GM19395 (cell line): Measurements from ENCODE around the gene DUSP28.
A peak's percentile ranks its signal among the peaks of the same experiment; 100 is the strongest.

Experiments
- ATAC-seq: cut with Tn5 transposase; IDR thresholded peaks from one replicate; pipeline ENCODE4 v1.9.1; 2021; ENCODE audit warnings: mild to moderate bottlenecking, moderate library complexity; ENCODE audit not compliant: unreplicated experiment

DUSP28 gene

DNA sequence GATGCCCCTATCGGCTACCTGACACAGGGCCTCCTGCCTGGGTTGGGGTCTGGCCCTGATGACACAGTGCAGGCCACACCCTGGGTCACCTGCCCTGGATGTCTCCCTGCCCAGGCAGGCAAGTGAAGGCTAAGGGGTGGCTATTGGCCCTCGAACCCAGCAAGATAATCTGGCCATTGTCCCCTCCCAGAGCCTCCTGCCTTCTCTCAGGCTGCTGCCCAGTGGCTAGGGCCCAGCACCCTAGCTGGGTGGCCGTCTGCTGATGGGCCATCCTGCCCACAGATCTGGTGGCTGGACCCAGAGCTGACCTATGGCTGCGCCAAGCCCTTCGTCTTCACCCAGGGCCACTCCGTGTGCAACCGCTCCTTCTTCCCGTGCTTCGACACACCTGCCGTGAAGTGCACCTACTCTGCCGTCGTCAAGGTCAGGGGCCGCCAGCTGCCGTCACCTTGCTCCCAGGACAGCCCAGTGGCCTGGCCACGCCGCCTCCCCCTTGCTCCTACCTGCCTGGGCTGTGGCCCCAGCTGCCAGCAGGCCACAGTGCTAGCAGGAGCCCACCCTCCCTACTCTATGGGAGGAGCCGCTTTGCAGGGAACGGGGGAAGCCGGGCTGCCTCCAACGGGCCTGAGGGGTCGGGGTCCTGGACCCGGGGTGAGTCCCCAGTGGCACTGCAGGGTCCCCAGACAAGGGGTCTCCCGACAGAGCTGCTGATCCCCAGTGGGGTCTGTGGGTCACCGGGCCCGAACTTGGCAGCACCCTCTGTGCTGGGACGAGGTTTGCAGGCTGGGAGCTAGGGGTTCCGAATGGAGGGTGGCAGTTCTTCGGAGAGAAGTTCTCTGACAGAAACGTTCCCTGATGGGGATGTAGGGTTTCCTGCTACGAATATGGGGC, 12.2 kb downstream of the DUSP28 start:
- ATAC-seq: no peak

DNA sequence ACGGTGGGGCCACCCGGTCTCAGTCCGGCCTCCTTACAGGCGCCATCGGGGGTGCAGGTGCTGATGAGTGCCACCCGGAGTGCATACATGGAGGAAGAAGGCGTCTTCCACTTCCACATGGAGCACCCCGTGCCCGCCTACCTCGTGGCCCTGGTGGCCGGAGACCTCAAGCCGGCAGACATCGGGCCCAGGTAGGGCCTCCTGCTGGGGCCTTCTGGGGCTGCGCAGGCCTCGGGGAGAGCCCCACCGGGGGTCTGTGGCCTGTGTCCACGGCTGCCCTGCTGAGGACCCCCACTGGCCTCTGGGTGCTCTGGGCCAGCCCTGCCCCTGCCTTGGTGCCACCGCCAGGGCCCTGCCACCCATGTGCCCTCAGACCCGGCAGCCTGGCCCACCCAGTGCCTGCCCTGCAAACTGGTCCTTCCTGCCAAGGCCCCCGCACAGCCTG, 12.9 kb downstream of the DUSP28 start:
- ATAC-seq: no peak

DNA sequence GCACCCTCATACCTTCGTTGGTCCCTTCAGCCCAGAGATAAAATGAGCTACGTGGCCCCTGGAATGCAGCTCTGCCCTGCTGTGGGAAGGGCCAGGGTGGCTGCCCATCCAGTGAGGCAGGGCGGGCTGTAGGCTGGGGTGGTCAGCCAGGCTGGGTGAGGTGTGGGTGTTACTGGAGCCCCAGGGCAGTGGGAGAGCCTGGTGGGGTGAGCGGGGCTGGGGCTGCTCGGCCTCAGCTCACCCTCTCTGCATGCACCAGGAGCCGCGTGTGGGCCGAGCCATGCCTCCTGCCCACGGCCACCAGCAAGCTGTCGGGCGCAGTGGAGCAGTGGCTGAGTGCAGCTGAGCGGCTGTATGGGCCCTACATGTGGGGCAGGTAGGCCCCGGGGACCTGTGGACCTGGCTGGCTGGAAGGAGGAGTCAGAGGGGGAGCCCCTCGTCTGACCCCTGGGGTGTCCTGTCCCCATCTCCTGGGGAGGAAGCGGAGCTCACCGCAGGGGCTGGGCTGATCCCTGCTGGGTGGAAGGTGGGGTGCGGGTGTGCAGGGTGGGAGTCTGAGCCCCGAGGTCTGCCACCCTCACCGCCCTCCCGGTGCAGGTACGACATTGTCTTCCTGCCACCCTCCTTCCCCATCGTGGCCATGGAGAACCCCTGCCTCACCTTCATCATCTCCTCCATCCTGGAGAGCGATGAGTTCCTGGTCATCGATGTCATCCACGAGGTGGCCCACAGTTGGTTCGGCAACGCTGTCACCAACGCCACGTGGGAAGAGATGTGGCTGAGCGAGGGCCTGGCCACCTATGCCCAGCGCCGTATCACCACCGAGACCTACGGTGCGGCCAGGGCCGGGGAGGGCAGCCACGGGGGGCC, 13.6 kb downstream of the DUSP28 start:
- ATAC-seq: no peak

DNA sequence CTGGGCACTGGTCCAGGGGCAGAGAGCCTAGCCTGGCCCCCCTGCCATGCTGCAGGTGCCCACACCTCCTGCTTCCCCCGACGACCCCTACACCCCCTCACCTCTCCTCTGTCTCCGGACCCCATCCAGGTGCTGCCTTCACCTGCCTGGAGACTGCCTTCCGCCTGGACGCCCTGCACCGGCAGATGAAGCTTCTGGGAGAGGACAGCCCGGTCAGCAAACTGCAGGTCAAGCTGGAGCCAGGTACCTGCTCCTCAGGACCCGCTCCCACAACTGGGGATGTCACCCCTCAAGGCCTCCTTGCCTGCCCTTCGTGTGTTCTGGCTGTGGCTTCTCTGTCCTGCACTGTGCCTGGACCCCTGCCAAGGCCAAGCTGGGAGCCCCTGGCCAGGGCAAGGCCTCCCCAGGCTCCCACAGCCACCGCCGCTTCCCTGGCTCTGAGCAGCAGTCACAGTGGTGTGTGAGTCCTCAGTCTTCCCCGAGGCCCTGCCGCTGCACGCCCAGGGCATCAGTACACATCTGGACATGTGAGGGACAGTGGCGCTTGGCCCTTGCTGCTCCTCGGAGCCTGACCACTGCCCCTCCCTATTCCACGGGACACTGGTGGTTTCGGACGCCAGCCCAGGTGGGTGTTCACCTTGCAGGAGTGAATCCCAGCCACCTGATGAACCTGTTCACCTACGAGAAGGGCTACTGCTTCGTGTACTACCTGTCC, 14.4 kb downstream of the DUSP28 start:
- no peak for ATAC-seq

DNA sequence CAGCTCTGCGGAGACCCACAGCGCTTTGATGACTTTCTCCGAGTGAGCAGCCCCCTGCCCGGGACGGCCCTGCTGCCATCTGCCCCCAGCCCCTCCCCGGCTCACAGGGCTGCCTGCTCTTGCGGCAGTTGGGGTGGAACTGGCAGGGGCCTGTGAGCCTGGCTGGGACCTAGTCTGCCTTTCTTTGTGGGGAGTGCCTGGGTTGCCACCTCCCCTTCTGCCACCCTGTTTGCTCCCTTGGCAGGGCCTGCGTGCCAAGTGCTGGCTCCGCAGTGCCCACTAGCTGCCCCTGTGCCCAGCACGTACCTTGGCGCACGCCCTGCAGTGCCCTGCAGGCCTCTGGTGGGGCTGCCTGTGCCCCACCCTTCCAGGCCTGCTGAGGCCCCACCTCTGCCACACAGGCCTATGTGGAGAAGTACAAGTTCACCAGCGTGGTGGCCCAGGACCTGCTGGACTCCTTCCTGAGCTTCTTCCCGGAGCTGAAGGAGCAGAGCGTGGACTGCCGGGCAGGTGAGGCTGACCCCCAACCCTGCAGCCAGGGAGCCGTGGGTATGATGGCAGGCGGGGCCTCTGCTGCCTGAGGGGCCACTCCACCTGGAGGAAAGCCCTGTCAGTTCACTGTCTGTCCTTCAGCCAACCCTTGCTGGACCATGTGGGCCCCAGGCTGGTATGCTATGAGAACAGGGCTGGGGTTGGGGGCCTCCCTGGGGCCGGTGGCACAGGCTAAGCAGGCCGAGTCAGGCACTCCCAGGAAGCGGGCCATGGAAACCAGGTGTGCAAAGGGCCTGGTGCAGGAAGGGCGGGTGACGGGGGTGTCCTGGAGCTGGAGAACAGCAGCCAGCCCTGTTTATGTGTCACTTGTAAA, 15.2 kb downstream of the DUSP28 start:
- no peak for ATAC-seq

DNA sequence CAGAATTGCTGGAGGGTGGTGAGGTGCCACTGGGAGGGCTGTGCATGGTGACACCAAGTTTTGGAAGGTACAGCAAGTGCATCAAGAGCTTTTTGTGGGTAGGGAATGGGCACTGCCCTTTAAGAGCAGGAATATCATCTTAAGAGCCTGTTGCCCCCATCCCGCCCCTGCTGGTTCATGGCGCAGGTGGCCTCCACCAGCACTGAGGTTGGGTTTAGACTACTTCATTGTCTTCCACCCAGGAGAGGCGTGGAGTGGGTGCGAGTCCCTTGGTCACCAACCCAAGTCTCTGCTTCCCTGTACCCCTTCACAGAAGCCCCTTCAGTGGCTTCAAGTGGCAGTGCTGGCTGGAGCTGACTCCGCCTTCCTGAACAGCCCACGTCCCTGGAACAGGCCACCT, 15.9 kb downstream of the DUSP28 start:
- no peak for ATAC-seq

DNA sequence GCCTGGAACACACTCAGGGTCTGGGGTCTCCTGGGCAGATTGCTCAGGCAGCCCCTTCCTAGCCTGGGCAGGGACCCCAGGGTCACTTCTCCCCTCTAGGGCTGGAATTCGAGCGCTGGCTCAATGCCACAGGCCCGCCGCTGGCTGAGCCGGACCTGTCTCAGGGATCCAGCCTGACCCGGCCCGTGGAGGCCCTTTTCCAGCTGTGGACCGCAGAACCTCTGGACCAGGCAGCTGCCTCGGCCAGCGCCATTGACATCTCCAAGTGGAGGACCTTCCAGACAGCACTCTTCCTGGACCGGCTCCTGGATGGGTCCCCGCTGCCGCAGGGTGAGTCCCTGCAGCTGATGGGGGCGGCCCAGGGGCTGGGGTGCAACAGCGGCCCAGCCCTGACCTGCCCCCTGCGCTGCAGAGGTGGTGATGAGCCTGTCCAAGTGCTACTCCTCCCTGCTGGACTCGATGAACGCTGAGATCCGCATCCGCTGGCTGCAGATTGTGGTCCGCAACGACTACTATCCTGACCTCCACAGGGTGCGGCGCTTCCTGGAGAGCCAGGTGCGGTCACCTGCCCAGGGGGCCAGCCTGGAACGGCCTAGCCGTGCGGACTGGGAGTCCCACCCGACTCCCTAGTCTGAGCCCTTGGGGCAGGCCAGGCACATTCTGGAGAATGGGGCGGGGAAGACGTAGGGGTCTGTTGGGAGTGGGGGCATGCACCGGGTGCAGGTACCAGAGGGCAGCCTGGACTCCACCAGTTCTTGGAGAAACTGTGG, 16.5 kb downstream of the DUSP28 start:
- ATAC-seq: no peak

DNA sequence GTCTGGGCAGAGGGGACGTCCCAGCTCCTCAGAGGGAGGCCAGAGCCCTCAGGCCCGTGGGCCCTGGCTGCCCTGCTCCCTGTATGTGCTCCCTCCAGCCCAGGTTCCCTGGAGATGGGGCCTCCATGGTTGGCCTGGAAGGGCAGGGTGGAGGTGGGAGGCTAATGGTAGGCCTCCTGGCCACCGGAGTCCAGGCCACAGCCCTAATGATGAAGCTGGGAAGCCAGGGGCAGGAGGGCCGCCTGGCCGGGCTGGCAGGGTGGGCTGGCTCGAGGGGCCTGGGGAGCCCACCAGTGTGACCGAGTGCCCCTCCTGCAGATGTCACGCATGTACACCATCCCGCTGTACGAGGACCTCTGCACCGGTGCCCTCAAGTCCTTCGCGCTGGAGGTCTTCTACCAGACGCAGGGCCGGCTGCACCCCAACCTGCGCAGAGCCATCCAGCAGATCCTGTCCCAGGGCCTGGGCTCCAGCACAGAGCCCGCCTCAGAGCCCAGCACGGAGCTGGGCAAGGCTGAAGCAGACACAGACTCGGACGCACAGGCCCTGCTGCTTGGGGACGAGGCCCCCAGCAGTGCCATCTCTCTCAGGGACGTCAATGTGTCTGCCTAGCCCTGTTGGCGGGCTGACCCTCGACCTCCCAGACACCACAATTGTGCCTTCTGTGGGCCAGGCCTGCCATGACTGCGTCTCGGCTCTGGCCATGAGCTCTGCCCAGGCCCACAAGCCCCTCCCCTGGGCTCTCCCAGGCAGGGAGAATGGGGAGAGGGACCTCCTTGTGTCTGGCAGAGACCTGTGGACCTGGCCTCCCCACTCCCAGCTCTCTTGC, 17.3 kb downstream of the DUSP28 start:
- ATAC-seq: no peak

DNA sequence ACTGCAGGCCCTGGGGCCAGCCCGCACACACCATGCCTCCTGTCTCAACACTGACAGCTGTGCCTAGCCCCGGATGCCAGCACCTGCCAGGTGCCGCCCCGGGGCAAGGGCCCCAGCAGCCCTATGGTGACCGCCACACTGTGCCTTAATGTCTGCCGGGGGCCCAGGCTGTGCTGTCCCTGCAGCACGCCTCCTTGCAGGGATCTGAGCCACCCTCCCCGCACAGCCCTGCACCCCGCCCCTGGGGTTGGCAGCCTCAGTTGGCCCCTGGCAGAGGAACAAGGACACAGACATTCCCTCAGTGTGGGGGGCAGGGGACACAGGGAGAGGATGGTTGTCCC, 17.9 kb downstream of the DUSP28 start:
- ATAC-seq: no peak

DNA sequence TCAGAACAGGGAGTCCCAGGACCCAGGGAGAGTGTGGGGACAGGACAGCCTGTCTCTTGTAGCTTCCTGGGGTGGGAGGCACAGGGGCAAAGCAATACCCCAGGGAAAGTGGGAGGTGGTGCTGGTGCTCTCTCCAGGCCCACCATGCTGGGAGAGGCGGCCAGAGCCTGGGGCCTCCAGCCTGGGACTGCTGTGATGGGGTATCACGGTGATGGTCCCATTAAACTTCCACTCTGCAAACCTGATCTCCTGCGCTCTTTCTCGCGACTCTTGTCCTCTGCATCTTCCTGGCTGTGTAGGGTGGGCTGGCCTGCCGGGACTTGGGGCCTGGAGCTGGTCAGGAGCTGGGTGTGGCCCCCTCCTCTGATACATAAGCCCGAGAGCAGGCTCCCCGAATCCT, 18.3 kb downstream of the DUSP28 start:
- ATAC-seq: no peak

DNA sequence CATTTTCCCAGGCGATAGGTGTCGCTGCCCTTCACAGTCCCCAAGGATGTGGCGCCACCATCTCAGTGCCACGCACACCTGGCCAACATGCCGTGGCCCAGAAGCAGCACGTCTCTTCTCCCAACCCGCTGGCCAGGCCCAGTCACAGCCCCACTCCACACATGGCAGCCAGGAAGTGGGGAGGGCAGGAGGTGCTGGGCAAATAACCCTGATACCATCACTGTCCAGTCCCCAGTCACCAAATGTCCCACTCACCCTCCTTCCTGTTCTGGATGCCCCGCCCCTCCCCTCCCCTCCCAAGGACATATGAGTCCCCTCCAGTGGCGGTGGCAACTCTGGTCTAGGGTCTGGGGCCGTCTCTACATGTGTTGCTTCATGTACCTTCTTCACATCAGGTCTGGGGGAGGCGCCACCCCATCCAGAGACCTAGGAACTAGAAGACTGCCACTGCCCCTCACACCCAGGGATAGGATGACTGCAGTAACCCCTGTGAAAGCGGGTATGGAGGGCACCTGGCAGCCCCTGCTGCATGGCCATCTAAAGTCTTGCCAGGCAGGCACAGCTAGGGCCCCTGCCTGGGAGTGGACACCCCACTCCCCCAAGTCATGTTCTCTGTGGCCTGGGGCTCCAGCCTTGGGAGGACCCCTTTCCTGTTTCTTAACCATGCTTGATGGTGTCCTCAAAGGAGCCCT, 19.1 kb downstream of the DUSP28 start:
- no peak for ATAC-seq

DNA sequence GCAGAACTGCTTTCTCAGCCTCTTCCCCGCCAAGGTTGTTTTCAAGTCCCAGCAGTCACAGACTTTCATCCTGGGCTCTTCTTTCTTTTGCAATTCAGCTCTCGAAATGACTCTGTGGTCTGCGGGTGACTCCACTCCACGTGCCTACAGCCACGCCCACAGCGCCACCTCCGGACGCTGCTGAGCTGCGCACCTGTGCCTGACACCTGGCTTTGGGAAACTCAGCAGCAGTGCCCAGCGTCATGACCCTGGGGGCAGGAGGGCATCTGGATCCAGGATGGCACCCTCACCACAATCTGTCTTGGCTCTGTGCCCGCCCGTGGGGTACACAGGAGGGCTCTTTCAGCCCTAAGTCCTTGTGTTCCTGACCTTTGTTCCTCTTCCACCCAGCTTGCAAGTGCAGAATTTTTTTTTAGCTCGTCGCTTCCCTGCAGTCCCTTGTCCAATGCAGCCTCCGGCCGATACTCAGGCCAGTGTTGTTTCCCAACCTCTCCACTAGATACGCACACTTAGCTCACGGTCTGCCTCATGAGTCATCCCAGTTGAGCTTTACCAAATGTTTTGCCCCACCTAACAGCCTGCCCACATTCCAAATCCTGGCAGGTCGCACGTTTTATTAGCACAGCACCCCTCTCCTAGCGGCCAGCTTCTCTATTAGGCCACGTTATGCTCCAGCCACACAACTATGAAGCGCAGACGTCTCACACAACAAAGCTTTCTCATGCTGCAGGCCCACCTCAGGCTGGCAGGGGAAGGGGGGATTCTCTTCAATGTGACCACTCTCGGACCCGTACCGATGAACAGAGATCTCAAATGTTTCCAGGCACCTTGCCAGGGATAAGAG, 19.8 kb downstream of the DUSP28 start:
- no peak for ATAC-seq

DNA sequence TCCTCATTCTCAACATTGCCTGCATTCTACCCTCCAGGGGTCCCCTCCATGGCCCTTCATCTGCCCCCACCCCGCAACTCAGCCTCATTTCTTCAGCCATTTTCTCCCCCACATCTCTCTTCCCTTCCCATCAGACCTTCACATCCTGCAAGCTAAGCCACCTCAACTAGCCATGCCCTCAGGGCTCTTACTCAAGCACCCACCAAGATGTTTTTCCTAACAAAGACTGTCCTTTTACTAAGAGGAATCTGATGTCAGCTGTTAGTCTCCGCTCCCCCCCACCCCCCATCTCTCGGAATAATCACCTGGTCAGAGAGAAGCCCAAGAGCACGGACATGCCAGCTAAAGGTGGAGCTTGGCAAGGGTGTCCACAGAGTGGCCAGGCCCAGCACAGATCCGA, 21.7 kb downstream of the DUSP28 start:
- no peak for ATAC-seq

DNA sequence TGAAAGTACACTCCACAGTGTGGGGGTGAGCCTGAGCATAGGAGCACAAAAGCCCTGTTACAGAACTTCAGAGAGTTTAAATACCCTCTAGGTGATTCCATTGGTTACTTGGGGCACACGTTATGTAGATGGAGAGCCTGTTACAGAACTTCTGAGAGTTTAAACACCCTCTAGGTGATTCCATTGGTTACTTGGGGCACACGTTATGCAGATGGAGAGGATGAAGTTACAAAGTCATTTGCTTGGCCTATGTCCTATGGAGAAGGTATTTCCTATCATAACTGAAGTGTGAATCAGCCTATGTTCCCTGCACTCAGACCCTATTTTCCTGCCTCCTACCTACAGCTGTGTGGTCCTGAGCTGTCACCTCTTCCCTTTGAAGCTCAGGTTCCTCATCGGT, 22.6 kb downstream of the DUSP28 start:
- no peak for ATAC-seq

DNA sequence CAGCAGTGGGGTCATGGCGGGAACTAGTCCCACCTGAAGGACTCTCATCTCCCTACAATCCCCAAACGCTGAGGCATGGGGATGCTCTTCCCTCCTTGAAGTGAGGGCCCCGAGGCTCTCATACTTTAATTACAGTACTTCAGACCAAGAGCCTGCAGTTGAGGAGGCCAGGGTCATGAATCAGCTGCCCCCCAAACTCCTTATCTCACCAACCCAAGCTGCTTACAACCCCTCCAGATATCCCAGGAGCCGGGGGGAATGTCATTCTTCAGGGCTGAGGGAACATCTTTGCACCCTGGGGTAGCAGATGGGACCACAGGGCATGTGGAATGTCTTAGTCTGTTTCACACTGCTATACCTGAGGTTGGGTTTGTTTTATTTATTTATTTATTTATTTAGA, 23.6 kb downstream of the DUSP28 start:
- ATAC-seq: no peak

DNA sequence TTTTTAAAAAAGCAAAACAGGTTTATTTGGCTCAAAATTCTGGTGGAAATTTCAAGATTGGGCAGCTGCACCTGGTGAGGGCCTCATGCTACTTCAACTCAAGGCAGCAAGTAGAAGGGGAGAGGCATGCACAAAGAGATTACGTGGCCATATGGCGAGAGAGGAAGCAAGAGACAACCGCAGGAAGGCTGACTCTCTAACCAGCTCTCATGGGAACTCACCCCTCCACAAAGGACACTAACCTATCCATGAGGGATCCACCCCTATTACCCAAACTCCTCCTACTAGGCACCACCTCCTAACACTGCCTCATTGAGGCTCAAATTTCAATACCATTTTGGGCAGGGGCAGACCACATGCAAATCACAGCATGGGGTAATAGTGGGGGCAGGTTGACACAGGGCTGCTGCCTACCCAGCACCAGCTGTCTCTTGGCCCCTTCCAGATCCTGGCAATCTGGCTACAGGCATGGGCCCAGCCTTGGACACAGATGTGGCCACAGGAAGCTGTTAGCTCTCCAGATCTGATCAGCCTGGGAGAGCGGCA, 24.4 kb downstream of the DUSP28 start:
- peak; percentile 59 for ATAC-seq

DNA sequence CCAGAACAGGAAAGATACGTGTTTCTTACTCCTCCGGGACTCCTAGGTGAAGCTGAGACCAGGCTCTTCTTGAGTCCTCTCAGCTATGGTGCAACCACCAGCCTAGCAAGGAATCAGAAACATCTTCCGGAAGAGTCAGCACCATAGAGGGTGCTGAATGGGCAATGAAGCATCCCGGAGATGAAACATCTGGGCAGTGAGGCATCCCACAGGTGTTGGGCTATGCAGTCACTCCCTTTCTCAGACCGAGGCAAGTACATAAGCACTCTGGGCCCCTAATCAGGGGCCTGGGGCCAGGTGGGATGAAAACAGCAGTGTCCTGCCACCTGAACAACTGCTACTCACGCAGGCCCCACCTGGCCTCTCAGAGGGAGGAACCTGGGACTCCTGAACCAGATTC, 24.9 kb downstream of the DUSP28 start:
- ATAC-seq: peak; percentile 33
